Measurements from ENCODE around the gene ZC3H4. TPM values are rescaled to one million over a fixed set of nuclear protein-coding genes. Genes with fewer than 3 reads are reported as not detected.
A peak's percentile ranks its signal among the peaks of the same experiment; 100 is the strongest.

Gene ZC3H4
- total and polyA plus RNA-seq, 9 of the 15 experiments (the other 6 are each of a cell fraction or from before 2014, with no cell fraction given), result 2.2 to 75.6 (median 18.3) TPM

GRCh38 chr19:47112997-47113849 is at the start of gene ZC3H4 (continued):
- peak; percentile 82 for TF ChIP-seq ZC3H11A (IDR thresholded peaks at IDR 0.05; ENCODE audit: low read depth, low read length)
- TF ChIP-seq ADNP (tag; IDR thresholded peaks at IDR 0.05), result no peak
- peak; percentile 99 for TF ChIP-seq USF2 (CRISPR knock-in tag; IDR thresholded peaks at IDR 0.05)
- no peak for TF ChIP-seq U2AF1 (optimal IDR thresholded peaks at IDR 0.05; ENCODE audit: low read depth, low read length)
- TF ChIP-seq JUNB (CRISPR knock-in tag; conservative IDR thresholded peaks at IDR 0.05), result peak; percentile 99
- peak; percentile 36; the same call in 1 of the 2 replicates for TF ChIP-seq ZNF384 (IDR thresholded peaks at IDR 0.05; ENCODE audit: low read depth, low read length)
- no peak for TF ChIP-seq ZNF551 (CRISPR knock-in tag; IDR thresholded peaks at IDR 0.05)
- TF ChIP-seq TFAP4 (CRISPR knock-in tag; IDR thresholded peaks at IDR 0.05; ENCODE audit: borderline replicate concordance), result peak; percentile 80
- peak; percentile 53 for TF ChIP-seq SMAD1 (IDR thresholded peaks at IDR 0.05; ENCODE audit: low read depth, low read length, partially characterized antibody)
- TF ChIP-seq ZKSCAN1 (IDR thresholded peaks at IDR 0.05; ENCODE audit: low read depth, low read length), result no peak
- no peak for TF ChIP-seq ID3 (CRISPR knock-in tag; IDR thresholded peaks at IDR 0.05)
- TF ChIP-seq ID3 (tag; IDR thresholded peaks at IDR 0.05), result 0 out of 2 replicates have a peak, but pooled peaks have one; percentile 12
- TF ChIP-seq ZBTB40 (IDR thresholded peaks at IDR 0.05), result peak; percentile 79
- TF ChIP-seq ZBTB40 (CRISPR knock-in tag; IDR thresholded peaks at IDR 0.05), result no peak
- peak; percentile 85 for TF ChIP-seq TAF1 (IDR thresholded peaks at IDR 0.05; ENCODE audit: control insufficient read depth, extremely low read depth, insufficient read depth, low read length, severe bottlenecking)
- TF ChIP-seq NFATC3 (IDR thresholded peaks at IDR 0.05), result no peak
